Measurements from ENCODE around the gene UTP25. TPM values are rescaled to one million over a fixed set of nuclear protein-coding genes. Genes with fewer than 3 reads are reported as not detected.

The UTP25 gene
- total RNA-seq, 1 experiment from 2014 or later, result 4.8 TPM

GRCh38 chr1:209870151-209870831 lies 42.5 kb downstream of the UTP25 start:
- H3K4me1 Mint-ChIP-seq, result peaks cover under 1% of the 10 kb centered on the region
- H3K27me3 Mint-ChIP-seq (ENCODE audit: low read depth), result no peaks in the 10 kb centered on the region; the same call in 1 of the 2 replicates
- peaks cover 21% of the 10 kb centered on the region for H3K9me3 Mint-ChIP-seq
- ChIA-PET POLR2A (no interaction called here), CTCF (no interaction called here)
- H3K27ac Mint-ChIP-seq, result no peak overlapping the region
- ATAC-seq, result no peak
- peaks cover 13% of the 10 kb centered on the region for H3K36me3 Mint-ChIP-seq
- no peak for TF ChIP-seq ATF1 (CRISPR knock-in tag; IDR thresholded peaks at IDR 0.05)
- TF ChIP-seq ZMAT4 (CRISPR knock-in tag; IDR thresholded peaks at IDR 0.05), result no peak
- no peak for TF ChIP-seq IRF1 (CRISPR knock-in tag; IDR thresholded peaks at IDR 0.05)
- no peak for TF ChIP-seq MAX (CRISPR knock-in tag; IDR thresholded peaks at IDR 0.05)
- no peak for DNase-seq (ENCODE audit: low spot score)
- no peak overlapping the region for H3K4me3 Mint-ChIP-seq

GRCh38 chr1:209871006-209871405 lies 43.2 kb downstream of the UTP25 start:
- CTCF ChIA-PET, result no interaction called here
- Mint-ChIP-seq H3K36me3 (peaks cover 12% of the 10 kb centered on the region), H3K27me3 (ENCODE audit: low read depth) (no peaks in the 10 kb centered on the region; the same call in 1 of the 2 replicates), H3K27ac (no peak overlapping the region), H3K4me1 (peaks cover 5% of the 10 kb centered on the region), H3K9me3 (peaks cover 20% of the 10 kb centered on the region), H3K4me3 (no peak overlapping the region)
- POLR2A ChIA-PET, result no interaction called here
- TF ChIP-seq NFATC4 (CRISPR knock-in tag; IDR thresholded peaks at IDR 0.05) (no peak), PRDM15 (CRISPR knock-in tag; IDR thresholded peaks at IDR 0.05) (no peak), OVOL2 (CRISPR knock-in tag; IDR thresholded peaks at IDR 0.05; ENCODE audit: borderline replicate concordance) (no peak)
- no peak for DNase-seq (ENCODE audit: low spot score)
- no peak for ATAC-seq

- H3K36me3 Mint-ChIP-seq, result peaks cover 11% of the 10 kb centered on the region
- H3K9me3 Mint-ChIP-seq, result peaks cover 16% of the 10 kb centered on the region
- no peak for ATAC-seq
- TF ChIP-seq ATF6 (CRISPR knock-in tag; IDR thresholded peaks at IDR 0.05), result no peak
- no peak for TF ChIP-seq SP1 (CRISPR knock-in tag; conservative IDR thresholded peaks at IDR 0.05)
- TF ChIP-seq MAX (CRISPR knock-in tag; IDR thresholded peaks at IDR 0.05), result no peak
- TF ChIP-seq ZBTB21 (CRISPR knock-in tag; IDR thresholded peaks at IDR 0.05; ENCODE audit: borderline replicate concordance), result no peak
- no peak for TF ChIP-seq AR (CRISPR knock-in tag; IDR thresholded peaks at IDR 0.05)
- no peak for TF ChIP-seq SOX15 (CRISPR knock-in tag; IDR thresholded peaks at IDR 0.05)
- TF ChIP-seq NR3C1 (CRISPR knock-in tag; conservative IDR thresholded peaks at IDR 0.05; ENCODE audit: low read depth), result no peak
- no peak for TF ChIP-seq ZNF232 (CRISPR knock-in tag; IDR thresholded peaks at IDR 0.05)
- no peak for TF ChIP-seq FOXP1 (CRISPR knock-in tag; IDR thresholded peaks at IDR 0.05; ENCODE audit: borderline replicate concordance)
- no peak for TF ChIP-seq GABPB1 (CRISPR knock-in tag; IDR thresholded peaks at IDR 0.05)
- no peak for TF ChIP-seq PREB (CRISPR knock-in tag; IDR thresholded peaks at IDR 0.05; ENCODE audit: borderline replicate concordance)
- no peak for TF ChIP-seq USF1 (CRISPR knock-in tag; IDR thresholded peaks at IDR 0.05)
- H3K4me3 Mint-ChIP-seq, result no peak overlapping the region
- POLR2A ChIA-PET, result no interaction called here
- no peak overlapping the region for H3K27ac Mint-ChIP-seq
- peaks cover 5% of the 10 kb centered on the region for H3K4me1 Mint-ChIP-seq
- CTCF ChIA-PET, result no interaction called here
- no peak for DNase-seq (ENCODE audit: low spot score)
- H3K27me3 Mint-ChIP-seq (ENCODE audit: low read depth), result no peaks in the 10 kb centered on the region; the same call in 1 of the 2 replicates
These were observed 43.7 kb downstream of the UTP25 start for GRCh38 chr1:209871430-209871829.
